Skeletal muscle tissue (tissue), 4 donors: Measurements from ENCODE around the gene KRTAP21-3. TPM values are rescaled to one million over a fixed set of nuclear protein-coding genes. Genes with fewer than 3 reads are reported as not detected.

Source experiments
- H3K27ac ChIP-seq: one replicate; pipeline ENCODE4 v1.7.0; 2013; ENCODE audit warnings: mild to moderate bottlenecking, low read depth, low read length, inconsistent platforms
- H3K27me3 ChIP-seq, 3 donors: one replicate each; pipeline ENCODE4 v1.7.0; 2013; ENCODE audit warnings: low read length in 3 of 3; ENCODE audit not compliant: control insufficient read depth in 3 of 3, insufficient read depth in 3 of 3
- H3K36me3 ChIP-seq, 3 donors: one replicate each; pipeline ENCODE4 v1.7.0; 2013; ENCODE audit warnings: low read length in 3 of 3; ENCODE audit not compliant: control insufficient read depth in 3 of 3, insufficient read depth in 3 of 3
- H3K4me1 ChIP-seq, 3 donors: one replicate each; pipeline ENCODE4 v1.7.0; 2013; ENCODE audit warnings: low read length in 3 of 3, mild to moderate bottlenecking in 3 of 3; ENCODE audit not compliant: control insufficient read depth in 3 of 3, insufficient read depth in 3 of 3
- H3K4me3 ChIP-seq, 3 donors: one replicate each; pipeline ENCODE4 v1.7.0; 2013; ENCODE audit warnings: low read length in 3 of 3
- H3K9ac ChIP-seq, 3 donors: one replicate each; pipeline ENCODE4 v1.7.0; 2013; ENCODE audit warnings: low read length in 3 of 3, mild to moderate bottlenecking in 3 of 3, moderate library complexity in 2 of 3, low read depth in 1 of 3
- H3K9me3 ChIP-seq, 3 donors: one replicate each; pipeline ENCODE4 v1.7.0; 2013; ENCODE audit warnings: low read length in 3 of 3; ENCODE audit not compliant: control insufficient read depth in 3 of 3
- total RNA-seq: library from RNA; depleted of rRNA; stranded (reverse); fragments of >200 nt; gene quantifications from one replicate; pipeline ENCODE4 v1.2.3, GENCODE V29; 2014
- donor health status: Osteomylitis.

The KRTAP21-3 gene
- total RNA-seq, 1 donor from 2014 or later = not detected

GRCh38 chr21:30714946-30715345 lies 3.6 kb downstream of the KRTAP21-3 start:
- H3K27me3 ChIP-seq = no peaks in the 10 kb centered on the region
- no peak overlapping the region for H3K9ac ChIP-seq
- no peaks in the 10 kb centered on the region for H3K36me3 ChIP-seq
- H3K4me3 ChIP-seq = no peak overlapping the region
- H3K4me1 ChIP-seq = no peaks in the 10 kb centered on the region
- H3K9me3 ChIP-seq = no peaks in the 10 kb centered on the region
- no peak overlapping the region for H3K27ac ChIP-seq

DNA sequence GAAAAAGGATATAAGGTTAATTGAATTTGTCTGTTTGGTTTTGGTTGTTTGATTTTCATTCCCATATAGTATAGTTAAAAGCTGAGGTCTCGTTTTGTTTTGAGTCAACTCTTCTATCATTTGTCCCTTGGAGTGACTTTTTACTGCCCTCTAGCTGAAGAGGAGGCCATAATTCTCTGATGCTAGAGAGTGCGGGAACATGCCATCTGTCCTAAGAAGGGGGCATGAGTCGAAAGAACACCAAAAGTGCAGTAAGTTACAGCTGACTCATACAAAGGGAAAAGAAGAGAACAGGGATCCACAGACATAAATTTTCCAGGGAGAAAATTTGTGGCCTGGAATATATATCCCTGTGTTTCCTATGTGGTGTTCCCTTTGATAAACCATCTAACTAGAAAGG lies 4.1 kb downstream of the KRTAP21-3 start:
- no peak overlapping the region for H3K27ac ChIP-seq
- no peaks in the 10 kb centered on the region for H3K27me3 ChIP-seq
- H3K36me3 ChIP-seq = no peaks in the 10 kb centered on the region
- H3K4me1 ChIP-seq = no peaks in the 10 kb centered on the region
- H3K4me3 ChIP-seq = no peak overlapping the region
- H3K9ac ChIP-seq = no peak overlapping the region
- H3K9me3 ChIP-seq = no peaks in the 10 kb centered on the region

DNA sequence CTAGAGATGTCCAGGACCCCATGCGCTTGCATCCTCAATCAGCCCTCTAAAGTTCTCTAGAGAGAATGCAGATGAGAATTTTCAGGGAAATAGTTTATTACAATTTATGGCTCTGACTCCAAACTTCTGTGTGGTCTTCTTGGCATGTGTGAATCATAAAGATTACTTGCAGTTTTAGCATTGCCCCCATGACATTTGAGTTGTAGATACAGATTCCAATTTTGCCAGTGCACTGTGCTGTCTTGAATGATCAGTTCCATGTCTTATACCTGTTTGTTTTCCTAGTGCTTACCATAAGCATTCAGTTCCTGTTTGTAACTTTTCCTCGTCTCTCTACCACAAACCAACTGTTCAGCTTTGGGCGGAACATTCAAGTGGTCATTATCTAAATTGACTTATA lies 4.8 kb downstream of the KRTAP21-3 start:
- Histone ChIP-seq H3K36me3 (no peaks in the 10 kb centered on the region), H3K27me3 (no peaks in the 10 kb centered on the region), H3K9me3 (no peaks in the 10 kb centered on the region), H3K27ac (no peak overlapping the region), H3K4me1 (no peaks in the 10 kb centered on the region), H3K9ac (no peak overlapping the region), H3K4me3 (no peak overlapping the region)

GRCh38 chr21:30710499-30710898 lies 8.1 kb downstream of the KRTAP21-3 start:
- H3K36me3 ChIP-seq = no peaks in the 10 kb centered on the region
- no peak overlapping the region for H3K27ac ChIP-seq
- H3K9me3 ChIP-seq = no peaks in the 10 kb centered on the region
- no peaks in the 10 kb centered on the region for H3K4me1 ChIP-seq
- H3K4me3 ChIP-seq = no peak overlapping the region
- H3K27me3 ChIP-seq = no peaks in the 10 kb centered on the region
- H3K9ac ChIP-seq = no peak overlapping the region

- Histone ChIP-seq H3K36me3 (no peaks in the 10 kb centered on the region), H3K4me1 (no peaks in the 10 kb centered on the region), H3K9me3 (no peaks in the 10 kb centered on the region), H3K4me3 (no peak overlapping the region), H3K9ac (no peak overlapping the region), H3K27ac (no peak overlapping the region), H3K27me3 (no peaks in the 10 kb centered on the region)
These were observed 11.2 kb downstream of the KRTAP21-3 start for GRCh38 chr21:30707409-30707808.

GRCh38 chr21:30695956-30696355 lies 22.6 kb downstream of the KRTAP21-3 start:
- Histone ChIP-seq H3K9ac (no peak overlapping the region), H3K4me1 (no peaks in the 10 kb centered on the region), H3K27me3 (no peaks in the 10 kb centered on the region), H3K36me3 (no peaks in the 10 kb centered on the region), H3K4me3 (no peak overlapping the region), H3K9me3 (no peaks in the 10 kb centered on the region), H3K27ac (no peak overlapping the region)

GRCh38 chr21:30689822-30690221 lies 28.8 kb downstream of the KRTAP21-3 start:
- Histone ChIP-seq H3K9ac (no peak overlapping the region), H3K9me3 (no peaks in the 10 kb centered on the region), H3K27me3 (no peaks in the 10 kb centered on the region), H3K4me3 (no peak overlapping the region), H3K27ac (no peak overlapping the region), H3K4me1 (no peaks in the 10 kb centered on the region), H3K36me3 (no peaks in the 10 kb centered on the region)

GRCh38 chr21:30684506-30684905 lies 34.1 kb downstream of the KRTAP21-3 start:
- Histone ChIP-seq H3K27me3 (no peaks in the 10 kb centered on the region), H3K4me3 (no peak overlapping the region), H3K9ac (no peak overlapping the region), H3K27ac (no peak overlapping the region), H3K9me3 (peaks cover 0 to 2% (median 0%) of the 10 kb centered on the region in 3 donors), H3K36me3 (no peaks in the 10 kb centered on the region), H3K4me1 (no peaks in the 10 kb centered on the region)

GRCh38 chr21:30680586-30680985 lies 38.0 kb downstream of the KRTAP21-3 start:
- H3K4me3 ChIP-seq = no peak overlapping the region
- no peaks in the 10 kb centered on the region for H3K4me1 ChIP-seq
- H3K9ac ChIP-seq = no peak overlapping the region
- H3K27ac ChIP-seq = no peak overlapping the region
- H3K9me3 ChIP-seq = peaks cover 0 to 2% (median 0%) of the 10 kb centered on the region in 3 donors
- H3K27me3 ChIP-seq = no peaks in the 10 kb centered on the region
- H3K36me3 ChIP-seq = no peaks in the 10 kb centered on the region

- Histone ChIP-seq H3K4me1 (no peaks in the 10 kb centered on the region), H3K27me3 (no peaks in the 10 kb centered on the region), H3K36me3 (no peaks in the 10 kb centered on the region), H3K9ac (no peak overlapping the region), H3K27ac (no peak overlapping the region), H3K9me3 (peaks cover 0 to 2% (median 0%) of the 10 kb centered on the region in 3 donors), H3K4me3 (no peak overlapping the region)
These were observed 41.8 kb downstream of the KRTAP21-3 start for GRCh38 chr21:30676737-30677136.

- Histone ChIP-seq H3K27me3 (no peaks in the 10 kb centered on the region), H3K4me1 (no peaks in the 10 kb centered on the region), H3K4me3 (no peak overlapping the region), H3K9ac (no peak overlapping the region), H3K36me3 (no peaks in the 10 kb centered on the region), H3K27ac (no peak overlapping the region), H3K9me3 (no peaks in the 10 kb centered on the region)
These were observed 44.3 kb downstream of the KRTAP21-3 start for GRCh38 chr21:30674312-30674711.
